Limb (tissue), 2 donors: ENCODE data around the gene SKA2.
A peak's percentile ranks its signal among the peaks of the same experiment; 100 is the strongest.
"Not testable (repeated sequence)": the region's sequence is repeated elsewhere in the genome, so short reads cannot be mapped to it uniquely, and the experiment has no call there.

Experiments used
- DNase-seq, 2 donors: peaks; one replicate each; pipeline ENCODE4 v3.0.0-alpha.2; 2016; ENCODE audit errors: extremely low spot score in 2 of 2

The SKA2 gene

GRCh38 chr17:59154721-59155438, at the start of gene SKA2:
SKA2 (minus strand) TSS chr17:59155186; CDS start chr17:59155163, 23 bp downstream.
- DNase-seq = peak; percentile 97 to 99

GRCh38 chr17:59202320-59202719, 47.3 kb upstream of the SKA2 start:
- DNase-seq = no peak

- DNase-seq = no peak
Observed at GRCh38 chr17:59199398-59199797, 44.4 kb upstream of the SKA2 start.

GRCh38 chr17:59193336-59193862, 38.4 kb upstream of the SKA2 start:
- DNase-seq = no peak

DNA sequence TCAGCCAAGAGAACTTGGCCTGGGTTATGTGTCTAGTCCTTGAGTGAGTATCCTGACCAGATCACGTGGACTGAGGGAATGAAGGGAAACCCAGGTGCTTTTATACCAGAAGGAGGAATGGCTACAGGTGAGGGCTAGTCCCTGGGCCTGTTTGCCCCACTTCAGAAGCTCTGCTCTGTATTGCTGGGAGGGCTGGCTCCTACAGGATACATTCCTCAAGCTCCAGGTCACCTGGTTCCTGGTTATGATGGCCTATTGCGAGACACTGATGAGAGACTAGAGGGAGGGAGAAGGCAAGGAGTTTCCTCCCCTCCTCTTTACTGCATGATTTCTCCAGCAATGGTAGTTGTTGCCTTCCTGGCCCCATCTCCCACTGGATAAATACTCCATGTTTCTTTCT, 35.8 kb upstream of the SKA2 start:
- no peak for DNase-seq

DNA sequence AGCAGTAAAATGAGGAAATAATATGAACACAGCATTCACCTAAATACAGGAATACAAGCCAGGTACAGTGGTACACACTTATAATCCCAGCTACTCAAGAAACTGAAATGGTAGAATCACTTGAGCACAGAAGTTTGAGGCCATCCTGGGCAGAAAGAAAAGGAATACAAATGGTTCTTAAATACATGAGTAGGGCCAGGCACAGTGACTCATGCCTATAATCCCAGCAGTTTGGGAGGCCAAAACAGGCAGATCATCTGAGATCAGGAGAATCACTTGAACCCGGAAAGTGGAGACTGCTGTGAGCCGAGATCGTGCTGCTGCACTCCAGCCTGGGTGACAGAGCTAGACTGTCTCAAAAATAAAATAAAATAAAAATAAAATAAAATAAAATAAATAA, 31.9 kb upstream of the SKA2 start:
- no peak for DNase-seq

GRCh38 chr17:59185997-59186396, 31.0 kb upstream of the SKA2 start:
- DNase-seq = no peak

- no peak for DNase-seq
Observed at GRCh38 chr17:59181481-59181880, 26.5 kb upstream of the SKA2 start.

DNA sequence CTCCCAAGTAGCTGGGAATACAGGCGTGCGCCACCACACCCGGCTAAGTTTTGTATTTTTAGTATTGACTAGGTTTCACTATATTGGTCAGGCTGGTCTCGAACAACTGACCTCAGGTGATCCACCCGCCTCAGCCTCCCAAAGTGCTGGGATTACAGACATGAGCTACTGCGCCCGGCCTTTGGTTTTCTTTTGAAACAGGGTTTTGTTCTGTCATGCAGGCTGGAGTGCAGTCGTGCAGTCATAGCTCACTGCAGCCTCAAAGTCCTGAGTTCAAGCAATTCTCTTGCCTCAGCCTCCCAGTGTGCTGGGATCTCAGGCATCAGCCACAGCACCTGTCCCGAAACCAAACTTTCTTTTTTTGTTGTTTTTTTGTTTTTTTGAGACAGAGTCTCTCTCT, 25.6 kb upstream of the SKA2 start:
- DNase-seq = no peak

DNA sequence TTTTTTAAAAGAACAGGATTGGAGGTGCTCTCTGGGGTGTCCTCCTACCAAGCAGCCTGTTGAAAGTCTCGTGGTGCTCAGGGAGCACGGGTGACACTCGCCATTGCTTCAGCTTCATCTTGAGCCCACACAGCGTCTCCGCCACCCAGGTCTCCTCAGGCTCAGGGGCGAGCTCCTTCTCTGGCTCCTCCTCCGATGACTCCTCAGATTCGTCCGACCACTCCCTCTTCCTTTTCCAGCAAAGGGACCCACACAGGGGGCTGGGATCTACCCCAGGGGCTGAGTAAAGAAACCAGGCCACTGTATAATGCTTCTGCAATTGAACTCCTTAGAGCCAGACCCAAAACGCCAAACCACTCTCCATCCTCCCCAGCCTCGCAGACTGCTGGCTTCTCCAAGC, 24.6 kb upstream of the SKA2 start:
- not testable (repeated sequence) for DNase-seq

- DNase-seq = no peak
Observed at GRCh38 chr17:59178266-59178985, 23.4 kb upstream of the SKA2 start.

GRCh38 chr17:59175076-59175475, 20.1 kb upstream of the SKA2 start:
- no peak for DNase-seq

DNA sequence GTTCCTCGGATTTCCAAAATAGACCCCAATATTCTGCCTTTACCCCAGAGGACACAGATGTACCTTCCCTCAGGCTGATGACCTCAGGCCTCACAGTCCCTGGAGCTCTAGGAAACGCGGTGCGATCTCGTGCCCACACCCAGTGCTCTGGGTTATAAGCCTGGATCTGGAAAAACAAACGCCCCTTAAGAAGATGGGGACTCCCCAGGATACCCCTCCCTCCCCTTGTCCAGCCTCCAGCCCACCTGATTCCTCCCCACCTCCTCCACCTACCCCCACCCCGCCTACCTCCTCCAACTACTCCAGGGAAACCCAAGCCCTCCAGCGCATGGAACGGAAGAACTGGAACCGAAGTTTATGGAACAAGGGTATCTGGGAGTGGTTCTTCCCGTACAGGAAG, 19.7 kb upstream of the SKA2 start:
- DNase-seq = no peak

DNA sequence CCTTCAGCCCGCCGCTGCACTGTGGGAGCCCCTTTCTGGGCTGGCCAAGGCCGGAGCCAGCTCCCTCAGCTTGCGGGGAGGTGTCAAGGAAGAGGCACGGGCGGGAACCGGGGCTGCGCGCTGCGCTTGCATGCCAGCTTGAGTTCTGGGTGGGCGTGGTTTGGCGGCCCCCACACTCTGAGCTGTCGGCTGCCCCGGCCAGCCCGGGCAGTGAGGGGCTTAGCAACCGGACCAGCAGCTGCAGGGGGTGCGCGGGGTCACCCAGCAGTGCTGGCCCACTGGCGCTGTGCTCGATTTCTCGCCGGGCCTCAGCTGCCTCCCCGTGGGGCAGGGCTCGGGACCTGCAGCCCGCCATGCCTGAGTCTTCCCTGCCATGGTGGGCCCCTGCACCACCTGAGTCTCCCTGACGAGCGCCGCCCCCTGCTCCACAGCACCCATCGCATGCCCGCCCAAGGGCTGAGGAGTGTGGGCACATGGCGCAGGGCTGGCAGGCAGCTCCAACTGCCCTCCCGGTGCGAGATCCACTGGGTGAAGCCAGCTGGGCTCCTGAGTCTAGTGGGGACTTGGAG, 17.5 kb upstream of the SKA2 start:
- no peak for DNase-seq

GRCh38 chr17:59167571-59168001, 12.6 kb upstream of the SKA2 start:
- DNase-seq = no peak

GRCh38 chr17:59165933-59166342, 11.0 kb upstream of the SKA2 start:
- DNase-seq = peak in 1 of 2 donors; percentile 63

GRCh38 chr17:59161477-59161876, 6.5 kb upstream of the SKA2 start:
- no peak for DNase-seq

GRCh38 chr17:59160157-59161025, 5.4 kb upstream of the SKA2 start:
- no peak for DNase-seq

DNA sequence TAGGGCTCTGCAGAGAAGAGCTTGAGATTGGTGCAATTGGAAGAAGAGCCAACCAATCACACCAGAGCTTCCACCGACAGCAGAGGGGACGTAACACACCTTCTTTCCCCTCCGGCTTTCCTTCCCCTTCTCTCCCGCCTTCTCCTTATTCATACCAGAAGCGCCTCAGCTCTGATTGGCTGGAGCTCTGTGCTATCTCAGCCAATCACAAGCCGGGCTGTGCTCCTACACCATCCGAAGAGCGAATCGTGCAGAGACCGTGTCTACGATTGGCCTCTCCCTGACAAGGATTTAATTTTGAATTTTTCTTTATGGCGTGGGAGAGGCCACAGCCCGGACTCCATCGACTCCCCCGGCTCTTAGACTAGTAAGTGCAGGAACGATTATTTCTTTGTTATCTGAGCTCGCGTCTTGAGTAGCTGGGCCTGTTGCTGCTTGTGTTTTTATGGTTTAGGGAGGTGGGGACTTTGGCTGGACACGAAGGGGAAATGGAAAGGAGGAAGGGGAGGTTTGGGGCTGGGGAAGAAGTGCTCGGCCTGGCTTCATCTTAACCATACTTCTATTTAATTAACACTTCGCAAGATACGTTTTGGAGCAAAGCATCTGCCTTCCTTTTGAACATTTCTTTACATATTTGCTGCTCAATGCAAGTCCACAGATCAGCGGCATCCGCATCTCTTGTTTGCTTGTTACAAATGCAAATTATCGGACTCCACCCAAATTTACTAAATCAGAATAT, 622 bp upstream of the SKA2 start, which contains the start of gene PRR11:
PRR11 (plus strand) TSS at position 308 of the 739 bp plus-strand sequence. CDS start 14,007 bp downstream, outside the sequence.
- DNase-seq = peak; percentile 92 to 100

GRCh38 chr17:59154292-59154720, 680 bp downstream of the SKA2 start:
- DNase-seq = peak; percentile 28 to 76
